GM12878 (cell line): ENCODE results near the gene RPS3. TPM values are rescaled to one million over a fixed set of nuclear protein-coding genes. Genes with fewer than 3 reads are reported as not detected.

Source experiments
- ATAC-seq: fragments of 200-7000 bp; cut with Tn5 transposase; 3 replicates; pipeline ENCODE4 v1.9.1; 2020; ENCODE audit warnings: mild to moderate bottlenecking, moderate library complexity
- BruUV-seq: library from RNA; stranded (reverse); fragments of 400-500 nt; replicated peaks from 2 replicates; lab custom pipeline; 2021; lab: Mats Ljungman, UMichigan
- CTCF ChIA-PET: fragments of 300-600 bp; sonication (Branson Sonifier 250); formaldehyde crosslinking; extraction: SDS; loops from one replicate; lab custom pipeline; 2021; ENCODE audit warnings: inconsistent platforms; lab: Yijun Ruan, JAX
- POLR2A ChIA-PET: fragments of 350-600 bp; formaldehyde crosslinking; extraction: SDS; loops from one replicate; lab custom pipeline; 2021; ENCODE audit warnings: inconsistent platforms; lab: Charles Lee
- RAD21 ChIA-PET: fragments of 300-600 bp; sonication (Branson Sonifier 250); formaldehyde crosslinking; loops from one replicate; lab custom pipeline; 2023; ENCODE audit warnings: antibody characterized with exemption; ENCODE audit not compliant: unreplicated experiment; lab: Charles Lee
- SMC1A ChIA-PET: fragments of 300-600 bp; sonication (Branson Sonifier 250); formaldehyde crosslinking; loops from one replicate; lab custom pipeline; 2023; ENCODE audit not compliant: unreplicated experiment, uncharacterized antibody; lab: Charles Lee
- DNase-seq: peaks from one replicate; pipeline ENCODE4 v3.0.0-alpha.2; 2011; ENCODE audit warnings: low read depth, low spot score
- FAIRE-seq: peaks from 3 replicates; lab custom pipeline; 2011; peaks lifted over from hg19 to GRCh38; lab: Jason Lieb, UNC
- H2AFZ ChIP-seq: 2 replicates; pipeline ENCODE4 v1.6.0; 2011; ENCODE audit warnings: low read depth, low read length, control low read depth; ENCODE audit not compliant: control insufficient read depth
- H3K27ac ChIP-seq: 2 replicates; pipeline ENCODE4 v1.5.1; 2011; ENCODE audit warnings: control low read depth; ENCODE audit not compliant: control insufficient read depth, insufficient read depth
- H3K27me3 ChIP-seq, 2 experiments: replicated peaks in 1 of 2; 2 replicates each; pipeline versions ENCODE4 v1.6.0 to v1.6.1; 2011; ENCODE audit warnings: low read length in 1 of 2; ENCODE audit not compliant: control insufficient read depth in 2 of 2, insufficient read depth in 2 of 2
- H3K36me3 ChIP-seq, 2 experiments: 2 replicates each; pipeline ENCODE4 v1.5.1; 2011; ENCODE audit warnings: low read length in 1 of 2; ENCODE audit not compliant: control insufficient read depth in 2 of 2, insufficient read depth in 2 of 2
- H3K4me1 ChIP-seq: 2 replicates; pipeline ENCODE4 v1.6.1; 2011; ENCODE audit warnings: mild to moderate bottlenecking, low read length, moderate library complexity, mixed read lengths; ENCODE audit not compliant: control insufficient read depth, insufficient read depth
- H3K4me2 ChIP-seq: 2 replicates; pipeline ENCODE4 v1.6.0; 2011; ENCODE audit warnings: control low read depth; ENCODE audit not compliant: control insufficient read depth, insufficient read depth
- H3K4me3 ChIP-seq: fragments of 200-600 bp; sonication (generic); 2 replicates; pipeline ENCODE4 v1.5.1; 2016
- H3K79me2 ChIP-seq: 2 replicates; pipeline ENCODE4 v1.6.0; 2011; ENCODE audit warnings: low read length; ENCODE audit not compliant: control insufficient read depth, insufficient read depth
- H3K9ac ChIP-seq: 2 replicates; pipeline ENCODE4 v1.8.0; 2011; ENCODE audit warnings: low read length, control low read depth, mixed read lengths; ENCODE audit not compliant: control insufficient read depth, insufficient read depth
- H3K9me3 ChIP-seq: replicated peaks from 3 replicates; pipeline ENCODE4 v1.5.1; 2011; ENCODE audit warnings: mild to moderate bottlenecking, low read length; ENCODE audit not compliant: control insufficient read depth, insufficient read depth
- H4K20me1 ChIP-seq: 2 replicates; pipeline ENCODE4 v1.6.0; 2011; ENCODE audit not compliant: control insufficient read depth, insufficient read depth
- CHD2 ChIP-seq: IDR thresholded peaks from 2 replicates; pipeline ENCODE4 v1.6.1; 2011; ENCODE audit warnings: low read depth, low read length, improper control_type of control experiment, borderline replicate concordance
- JUND ChIP-seq: IDR thresholded peaks from 2 replicates; pipeline ENCODE4 v1.6.1; 2012; ENCODE audit warnings: low read depth, mild to moderate bottlenecking, low read length, improper control_type of control experiment, moderate library complexity
- MXI1 ChIP-seq: fragments of 150-350 bp; IDR thresholded peaks from 2 replicates; pipeline ENCODE4 v1.6.1; 2011; ENCODE audit warnings: low read depth, mild to moderate bottlenecking, inconsistent platforms, low read length, improper control_type of control experiment
- NBN ChIP-seq: fragments of 450-650 bp; IDR thresholded peaks from 2 replicates; pipeline ENCODE4 v1.6.1; 2016
- NFIC ChIP-seq: IDR thresholded peaks from 2 replicates; pipeline ENCODE4 v1.6.1; 2012; ENCODE audit warnings: low read depth, mild to moderate bottlenecking, inconsistent platforms, low read length, moderate library complexity
- NFXL1 ChIP-seq: fragments of 450-650 bp; IDR thresholded peaks from 2 replicates; pipeline ENCODE4 v1.6.1; 2017; ENCODE audit warnings: antibody characterized with exemption, mild to moderate bottlenecking, borderline replicate concordance
- NR2C1 ChIP-seq: fragments of 450-650 bp; IDR thresholded peaks from 2 replicates; pipeline ENCODE4 v1.6.1; 2017; ENCODE audit warnings: antibody characterized with exemption, mild to moderate bottlenecking, moderate library complexity
- RBBP5 ChIP-seq: fragments of 200-600 bp; sonication (generic); conservative IDR thresholded peaks from 2 replicates; pipeline ENCODE4 v1.6.1; 2016
- SIN3A ChIP-seq: IDR thresholded peaks from 2 replicates; pipeline ENCODE4 v1.6.1; 2012; ENCODE audit warnings: low read depth, low read length, improper control_type of control experiment
- TARDBP ChIP-seq: IDR thresholded peaks from 2 replicates; pipeline ENCODE4 v1.6.1; 2016; ENCODE audit warnings: borderline replicate concordance
- TCF7 ChIP-seq: IDR thresholded peaks from 2 replicates; pipeline ENCODE4 v1.6.1; 2014; ENCODE audit warnings: antibody characterized with exemption, borderline replicate concordance
- YY1 ChIP-seq: IDR thresholded peaks from 2 replicates; pipeline ENCODE4 v1.6.1; 2011; ENCODE audit warnings: low read depth, mild to moderate bottlenecking, low read length
- ZBED1 ChIP-seq: IDR thresholded peaks from 2 replicates; pipeline ENCODE4 v1.6.1; 2016; ENCODE audit warnings: borderline replicate concordance
- ZNF384 ChIP-seq: IDR thresholded peaks from 2 replicates; pipeline ENCODE4 v1.6.1; 2012; ENCODE audit warnings: low read depth, mild to moderate bottlenecking, low read length, improper control_type of control experiment, borderline replicate concordance
- WGBS: methylation state at CpG from one replicate; pipeline ENCODE4 v1.1.6; 2016; ENCODE audit warnings: low lambda C conversion rate; ENCODE audit not compliant: insufficient replicate concordance, insufficient coverage; ENCODE audit errors: missing lambda C conversion rate; 5-methylcytosine and 5-hydroxymethylcytosine counted together
- in situ Hi-C: fragments of 300-500 bp; cut with MboI; formaldehyde crosslinking; loops from 9 replicates; pipeline ENCODE4 v1.14.3; 2018; ENCODE audit warnings: mixed read lengths
- intact Hi-C: fragments of 100-400 bp; cut with micrococcal nuclease; formaldehyde crosslinking; loops from one replicate; pipeline ENCODE4 v1.14.2; 2022; ENCODE audit not compliant: unreplicated experiment
- polyA plus RNA-seq, 11 experiments: library from polyadenylated mRNA; depleted of rRNA in 4 of 11; unstranded in 6 of 11; stranded (reverse) in 5 of 11; fragments of >200 nt; fragmentation: Nextera tagmentation in 4 of 11; fragmentation: Illumina TruSeq in 1 of 11; extraction: Ambion mirVana in 4 of 11; extraction: Trizol in 1 of 11; gene quantifications; 1 replicate in 1 of 11; 2 replicates in 10 of 11; pipeline versions ENCODE4 v1.2.1 to v1.2.3, GENCODE V29; 2011 to 2016; ENCODE audit warnings: inconsistent platforms in 2 of 11, missing spikeins in 2 of 11, low read depth in 1 of 11
- total RNA-seq, 4 experiments: library from RNA; depleted of rRNA in 3 of 4; stranded (reverse); fragments of >200 nt in 3 of 4; fragmentation: Illumina TruSeq in 1 of 4; extraction: Trizol in 1 of 4; gene quantifications; 2 replicates each; pipeline versions ENCODE4 v1.2.1 to v1.2.3, GENCODE V29; 2013 to 2021
- TF ChIP-seq, protein P1 (sequence below): IDR thresholded peaks from 2 replicates; pipeline ENCODE4 v1.6.1; 2011; ENCODE audit warnings: borderline replicate concordance, low read depth, mild to moderate bottlenecking, moderate library complexity, mixed read lengths, low read length; ENCODE audit not compliant: insufficient read depth; ENCODE audit errors: extremely low read length
- TF ChIP-seq, protein P2 (sequence below): fragments of 450-650 bp; IDR thresholded peaks from 2 replicates; pipeline ENCODE4 v1.6.1; 2014; ENCODE audit warnings: mild to moderate bottlenecking
- TF ChIP-seq, protein P3 (sequence below): fragments of 450-650 bp; IDR thresholded peaks from 2 replicates; pipeline ENCODE4 v1.6.1; 2017; ENCODE audit warnings: mild to moderate bottlenecking, low read depth, inconsistent platforms; ENCODE audit not compliant: poor library complexity, severe bottlenecking

The RPS3 gene
- total and polyA plus RNA-seq, 10 of the 15 experiments (the other 5 are each of a cell fraction or from before 2014, with no cell fraction given) = 2,127 to 9,556 (median 4,327) TPM

DNA sequence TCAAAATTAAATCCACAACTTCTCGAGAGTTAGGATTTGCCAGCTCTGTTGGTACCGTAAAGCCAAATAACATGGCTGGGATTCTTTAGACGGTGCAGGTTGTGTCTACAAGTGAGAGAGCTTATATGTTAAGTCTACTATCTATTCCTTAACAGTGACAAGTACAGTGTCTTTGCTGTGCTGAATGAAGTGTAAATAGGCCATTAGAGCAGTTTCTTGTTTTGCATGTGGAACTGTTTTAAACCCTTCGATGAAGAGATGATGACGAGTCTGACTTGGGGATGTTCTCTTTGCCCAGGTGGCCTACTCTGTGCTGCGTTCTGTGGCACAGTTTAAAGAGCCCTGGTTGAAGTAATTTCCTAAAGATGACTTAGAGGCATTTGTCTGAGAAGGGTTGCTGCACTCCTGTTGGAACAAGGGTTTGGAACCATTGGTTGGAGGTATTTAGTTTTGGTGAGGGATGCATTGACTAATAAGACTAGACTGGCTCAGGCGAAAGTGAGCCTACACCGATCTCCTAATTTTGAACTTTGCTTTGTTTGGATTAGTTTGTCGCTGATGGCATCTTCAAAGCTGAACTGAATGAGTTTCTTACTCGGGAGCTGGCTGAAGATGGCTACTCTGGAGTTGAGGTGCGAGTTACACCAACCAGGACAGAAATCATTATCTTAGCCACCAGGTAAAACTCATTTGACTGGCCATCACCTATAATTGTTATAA, 988 bp downstream of the RPS3 start:
- peaks cover 33% of the 10 kb centered on the region for H4K20me1 ChIP-seq
- peak; percentile 28 for ATAC-seq
- POLR2A ChIA-PET = interaction anchor here (0.9 to 1.6 kb wide), 4 partner anchors 11 to 446 kb away, joined by 3 to 7 read pairs (median 3); no protein-coding TSS in a partner anchor
- no peak for DNase-seq
- H2AFZ ChIP-seq = no peak overlapping the region
- FAIRE-seq = no peak
- under 1% methylated on average over 11 of the region's 11 CpGs for WGBS
- BruUV-seq = no TSS peak
- RAD21 ChIA-PET = interaction anchor here (1.2 kb wide), 1 partner anchor 45 kb away, joined by 3 read pairs; no protein-coding TSS in a partner anchor
- H3K9me3 ChIP-seq = no peaks in the 10 kb centered on the region
- peak overlapping the region; percentile 38 for H3K4me2 ChIP-seq
- H3K36me3 ChIP-seq = peaks cover 19 to 39% of the 10 kb centered on the region in 2 experiments
- TF ChIP-seq NFXL1 (no peak), RBBP5 (no peak), ZNF384 (no peak), MXI1 (no peak), JUND (no peak), NBN (0 out of 2 replicates have a peak, but pooled peaks have one; percentile 24), CHD2 (no peak), YY1 (0 out of 2 replicates have a peak, but pooled peaks have one; percentile 33), NFIC (no peak), SIN3A (no peak), TARDBP (0 out of 2 replicates have a peak, but pooled peaks have one; percentile 46), TCF7 (no peak), NR2C1 (no peak), ZBED1 (no peak)
- TF ChIP-seq, protein P1, sequence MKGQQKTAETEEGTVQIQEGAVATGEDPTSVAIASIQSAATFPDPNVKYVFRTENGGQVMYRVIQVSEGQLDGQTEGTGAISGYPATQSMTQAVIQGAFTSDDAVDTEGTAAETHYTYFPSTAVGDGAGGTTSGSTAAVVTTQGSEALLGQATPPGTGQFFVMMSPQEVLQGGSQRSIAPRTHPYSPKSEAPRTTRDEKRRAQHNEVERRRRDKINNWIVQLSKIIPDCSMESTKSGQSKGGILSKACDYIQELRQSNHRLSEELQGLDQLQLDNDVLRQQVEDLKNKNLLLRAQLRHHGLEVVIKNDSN = no peak
- TF ChIP-seq, protein P2, sequence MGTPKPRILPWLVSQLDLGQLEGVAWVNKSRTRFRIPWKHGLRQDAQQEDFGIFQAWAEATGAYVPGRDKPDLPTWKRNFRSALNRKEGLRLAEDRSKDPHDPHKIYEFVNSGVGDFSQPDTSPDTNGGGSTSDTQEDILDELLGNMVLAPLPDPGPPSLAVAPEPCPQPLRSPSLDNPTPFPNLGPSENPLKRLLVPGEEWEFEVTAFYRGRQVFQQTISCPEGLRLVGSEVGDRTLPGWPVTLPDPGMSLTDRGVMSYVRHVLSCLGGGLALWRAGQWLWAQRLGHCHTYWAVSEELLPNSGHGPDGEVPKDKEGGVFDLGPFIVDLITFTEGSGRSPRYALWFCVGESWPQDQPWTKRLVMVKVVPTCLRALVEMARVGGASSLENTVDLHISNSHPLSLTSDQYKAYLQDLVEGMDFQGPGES = no peak
- TF ChIP-seq, protein P3, sequence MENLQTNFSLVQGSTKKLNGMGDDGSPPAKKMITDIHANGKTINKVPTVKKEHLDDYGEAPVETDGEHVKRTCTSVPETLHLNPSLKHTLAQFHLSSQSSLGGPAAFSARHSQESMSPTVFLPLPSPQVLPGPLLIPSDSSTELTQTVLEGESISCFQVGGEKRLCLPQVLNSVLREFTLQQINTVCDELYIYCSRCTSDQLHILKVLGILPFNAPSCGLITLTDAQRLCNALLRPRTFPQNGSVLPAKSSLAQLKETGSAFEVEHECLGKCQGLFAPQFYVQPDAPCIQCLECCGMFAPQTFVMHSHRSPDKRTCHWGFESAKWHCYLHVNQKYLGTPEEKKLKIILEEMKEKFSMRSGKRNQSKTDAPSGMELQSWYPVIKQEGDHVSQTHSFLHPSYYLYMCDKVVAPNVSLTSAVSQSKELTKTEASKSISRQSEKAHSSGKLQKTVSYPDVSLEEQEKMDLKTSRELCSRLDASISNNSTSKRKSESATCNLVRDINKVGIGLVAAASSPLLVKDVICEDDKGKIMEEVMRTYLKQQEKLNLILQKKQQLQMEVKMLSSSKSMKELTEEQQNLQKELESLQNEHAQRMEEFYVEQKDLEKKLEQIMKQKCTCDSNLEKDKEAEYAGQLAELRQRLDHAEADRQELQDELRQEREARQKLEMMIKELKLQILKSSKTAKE = no peak
- TF ChIP-seq, all 136 proteins: peak for 3
- in situ Hi-C loops (no loop called here), intact Hi-C loops (no loop called here)
- ChIA-PET SMC1A (interaction anchor here (1.1 to 2.3 kb wide), 4 partner anchors 17 to 129 kb away, joined by 3 to 8 read pairs (median 4); no protein-coding TSS in a partner anchor), CTCF (interaction anchor here (0.6 to 2.1 kb wide), 17 partner anchors 8 to 452 kb away, joined by 3 to 12 read pairs (median 5); no protein-coding TSS in a partner anchor)
- Histone ChIP-seq H3K27me3 (no peaks in the 10 kb centered on the region), H3K4me3 (peak overlapping the region; percentile 88), H3K9ac (peak overlapping the region; percentile 100), H3K27ac (peak overlapping the region; percentile 98), H3K79me2 (peaks cover 56% of the 10 kb centered on the region), H3K4me1 (no peaks in the 10 kb centered on the region; the same call in 1 of the 2 replicates)
